ENCODE measurements around the gene OR6B2.

GRCh38 chr2:240078631-240079030 is 48.4 kb upstream of the OR6B2 start:
- TF ChIP-seq CTCF (conservative IDR thresholded peaks at IDR 0.05; ENCODE audit: low read length) = no peak
- TF ChIP-seq EZH2phosphoT487 (IDR thresholded peaks at IDR 0.05; ENCODE audit: borderline replicate concordance) = no peak
